Vagina (tissue), 2 donors: Measurements from ENCODE around the gene ANAPC2.

Experiments used
- POLR2AphosphoS5 ChIP-seq, 2 donors: sonication (generic); formaldehyde crosslinking; IDR thresholded peaks; one replicate each; pipeline ENCODE4 v1.9.0; 2017; ENCODE audit warnings: antibody characterized with exemption in 2 of 2, mild to moderate bottlenecking in 2 of 2, low read depth in 1 of 2; ENCODE audit not compliant: insufficient read depth in 1 of 2
- TF ChIP-seq, protein P1 (sequence below), 3 experiments: fragments of 450-650 bp in 2 of 3; fragments of 200-600 bp in 1 of 3; sonication (generic) in 1 of 3; IDR thresholded peaks; one replicate each; pipeline ENCODE4 v1.5.1; 2017 to 2019; ENCODE audit warnings: antibody characterized with exemption in 3 of 3, mild to moderate bottlenecking in 2 of 3, moderate library complexity in 2 of 3

DNA sequence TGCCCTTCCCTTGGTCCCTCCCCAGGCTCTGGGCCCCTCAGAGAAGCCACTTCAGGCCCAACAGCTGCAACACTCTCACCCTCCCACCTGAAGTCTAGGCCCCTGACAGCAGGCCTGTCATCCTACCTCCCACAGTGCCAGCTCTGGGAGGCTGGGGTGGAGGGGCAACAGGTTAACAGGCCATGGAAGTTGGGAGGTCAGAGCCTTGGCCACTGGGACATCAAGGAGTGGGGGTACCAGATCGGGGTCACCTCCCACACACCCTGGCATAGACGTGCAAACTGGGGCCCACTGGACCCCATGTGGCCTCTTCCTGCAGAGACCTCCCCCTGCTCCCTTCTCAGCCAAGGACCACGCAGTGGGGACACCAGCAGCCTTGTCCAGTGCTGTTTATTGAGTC is 2.9 kb upstream of the ANAPC2 start:
- TF ChIP-seq, protein P1, sequence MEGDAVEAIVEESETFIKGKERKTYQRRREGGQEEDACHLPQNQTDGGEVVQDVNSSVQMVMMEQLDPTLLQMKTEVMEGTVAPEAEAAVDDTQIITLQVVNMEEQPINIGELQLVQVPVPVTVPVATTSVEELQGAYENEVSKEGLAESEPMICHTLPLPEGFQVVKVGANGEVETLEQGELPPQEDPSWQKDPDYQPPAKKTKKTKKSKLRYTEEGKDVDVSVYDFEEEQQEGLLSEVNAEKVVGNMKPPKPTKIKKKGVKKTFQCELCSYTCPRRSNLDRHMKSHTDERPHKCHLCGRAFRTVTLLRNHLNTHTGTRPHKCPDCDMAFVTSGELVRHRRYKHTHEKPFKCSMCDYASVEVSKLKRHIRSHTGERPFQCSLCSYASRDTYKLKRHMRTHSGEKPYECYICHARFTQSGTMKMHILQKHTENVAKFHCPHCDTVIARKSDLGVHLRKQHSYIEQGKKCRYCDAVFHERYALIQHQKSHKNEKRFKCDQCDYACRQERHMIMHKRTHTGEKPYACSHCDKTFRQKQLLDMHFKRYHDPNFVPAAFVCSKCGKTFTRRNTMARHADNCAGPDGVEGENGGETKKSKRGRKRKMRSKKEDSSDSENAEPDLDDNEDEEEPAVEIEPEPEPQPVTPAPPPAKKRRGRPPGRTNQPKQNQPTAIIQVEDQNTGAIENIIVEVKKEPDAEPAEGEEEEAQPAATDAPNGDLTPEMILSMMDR (IDR thresholded peaks at IDR 0.05): no peak
- no peak for TF ChIP-seq POLR2AphosphoS5 (IDR thresholded peaks at IDR 0.05; ENCODE audit: insufficient read depth in 1 of 2, low read depth in 1 of 2)
